ENCODE data around the gene RAB5IF. TPM values are rescaled to one million over a fixed set of nuclear protein-coding genes. Genes with fewer than 3 reads are reported as not detected.

The RAB5IF gene
- total and polyA plus RNA-seq, 7 donors = 58.7 to 169 (median 85.1) TPM

- Histone ChIP-seq H3K27me3 (no peaks in the 10 kb centered on the region), H3K4me1 (no peaks in the 10 kb centered on the region), H3K4me3 (no peak within 1 kb of the TSS), H3K36me3 (peaks cover 0 to under 1% (median 0%) of the 10 kb centered on the region in 4 donors), H3K9me3 (no peaks in the 10 kb centered on the region), H3K27ac (no peak within 1 kb of the TSS)
- DNase-seq = no peak
- intact Hi-C loops (cut with DNase I) = no loop called here
- TF ChIP-seq CTCF (IDR thresholded peaks at IDR 0.05) (no peak), EP300 (IDR thresholded peaks at IDR 0.05) (no peak), POLR2AphosphoS5 (IDR thresholded peaks at IDR 0.05) (no peak), POLR2A (IDR thresholded peaks at IDR 0.05) (no peak)
- 40 to 78% methylated on average over 9 of the region's 9 CpGs for WGBS, 2 donors
Measured at GRCh38 chr20:36645998-36646397, 40.4 kb downstream of the RAB5IF start, which contains the start of gene SLA2. Gene SLA2 (minus strand): TSS chr20:36646196. CDS start chr20:36641335, 4,861 bp downstream.

- WGBS, 2 donors = 93 to 94% methylated on average over 3 of the region's 3 CpGs
- DNase-seq = no peak
- TF ChIP-seq POLR2A (IDR thresholded peaks at IDR 0.05) (no peak), EP300 (IDR thresholded peaks at IDR 0.05) (no peak), POLR2AphosphoS5 (IDR thresholded peaks at IDR 0.05) (no peak), CTCF (IDR thresholded peaks at IDR 0.05) (no peak)
- intact Hi-C loops (cut with DNase I) = no loop called here
- H3K9me3 ChIP-seq = no peaks in the 10 kb centered on the region
- no peak overlapping the region for H3K27ac ChIP-seq
- no peak overlapping the region for H3K4me3 ChIP-seq
- H3K27me3 ChIP-seq = no peaks in the 10 kb centered on the region
- no peaks in the 10 kb centered on the region for H3K4me1 ChIP-seq
- peaks cover 0 to 8% (median 6%) of the 10 kb centered on the region in 4 donors for H3K36me3 ChIP-seq
Measured at GRCh38 chr20:36646678-36647077, 41.1 kb downstream of the RAB5IF start.

GRCh38 chr20:36647196-36648121 lies 41.9 kb downstream of the RAB5IF start:
- Histone ChIP-seq H3K4me1 (no peaks in the 10 kb centered on the region), H3K27ac (no peak overlapping the region), H3K27me3 (no peaks in the 10 kb centered on the region), H3K36me3 (peaks cover 0 to 16% (median 9%) of the 10 kb centered on the region in 4 donors), H3K4me3 (no peak overlapping the region), H3K9me3 (no peaks in the 10 kb centered on the region)
- DNase-seq = no peak
- TF ChIP-seq CTCF (IDR thresholded peaks at IDR 0.05) = no peak
- TF ChIP-seq POLR2AphosphoS5 (IDR thresholded peaks at IDR 0.05) = no peak
- TF ChIP-seq POLR2A (IDR thresholded peaks at IDR 0.05) = no peak
- TF ChIP-seq EP300 (IDR thresholded peaks at IDR 0.05) = no peak
- WGBS, 2 donors = 46 to 76% methylated on average over 8 of the region's 8 CpGs
- intact Hi-C loops (cut with DNase I) = no loop called here

- H3K4me3 ChIP-seq = no peak overlapping the region
- DNase-seq = no peak
- H3K27ac ChIP-seq = no peak overlapping the region
- TF ChIP-seq CTCF (IDR thresholded peaks at IDR 0.05) (no peak), POLR2AphosphoS5 (IDR thresholded peaks at IDR 0.05) (no peak), POLR2A (IDR thresholded peaks at IDR 0.05) (no peak), EP300 (IDR thresholded peaks at IDR 0.05) (no peak)
- 94 to 96% methylated on average over 9 of the region's 9 CpGs for WGBS, 2 donors
- peaks cover 0 to 71% (median 28%) of the 10 kb centered on the region in 4 donors for H3K36me3 ChIP-seq
- intact Hi-C loops (cut with DNase I) = no loop called here
- no peaks in the 10 kb centered on the region for H3K27me3 ChIP-seq
- no peaks in the 10 kb centered on the region for H3K9me3 ChIP-seq
- no peaks in the 10 kb centered on the region for H3K4me1 ChIP-seq
Measured at GRCh38 chr20:36653456-36653855, 47.9 kb downstream of the RAB5IF start.
